ENCODE results near the gene THRSP. TPM values are rescaled to one million over a fixed set of nuclear protein-coding genes. Genes with fewer than 3 reads are reported as not detected.
"Not testable (repeated sequence)": the region's sequence is repeated elsewhere in the genome, so short reads cannot be mapped to it uniquely, and the experiment has no call there.

The THRSP gene
- total RNA-seq (not detected), total RNA-seq (0 to 0.07 (median 0) reads per million in 172 experiments)
- polyA plus RNA-seq (2013, experiment 1 of 2) = not detected
- not detected for polyA plus RNA-seq (2013, experiment 2 of 2)

- no peaks in the 10 kb centered on the region for H3K9me3 Mint-ChIP-seq
- no peaks in the 10 kb centered on the region for H3K27me3 ChIP-seq (ENCODE audit: control insufficient read depth in 1 of 2, insufficient read depth in 2 of 2, low read length in 2 of 2)
- H3K36me3 Mint-ChIP-seq (ENCODE audit: low read depth) = peaks cover 13% of the 10 kb centered on the region
- H3K27me3 Mint-ChIP-seq = no peaks in the 10 kb centered on the region
- peaks cover 5% of the 10 kb centered on the region for H3K36me3 ChIP-seq (ENCODE audit: insufficient read depth, low read length)
- no peak within 1 kb of the TSS for H3K27ac ChIP-seq (ENCODE audit: low read depth in 1 of 2, low read length in 2 of 2)
- DNase-seq (no peak), ATAC-seq (ENCODE audit: poor library complexity) (no peak)
- intact Hi-C loops (cut with DNase I, micrococcal nuclease) = no loop called here
- no peak within 1 kb of the TSS for H3K27ac Mint-ChIP-seq
- no peaks in the 10 kb centered on the region for H3K4me1 ChIP-seq (ENCODE audit: insufficient read depth, low read length)
- H3K4me1 Mint-ChIP-seq (ENCODE audit: low read depth) = no peaks in the 10 kb centered on the region
- POLR2A ChIA-PET = no interaction called here
- H3K4me3 ChIP-seq (ENCODE audit: low read length) = no peak within 1 kb of the TSS
- CTCF ChIA-PET = interaction anchor here (1.6 kb wide), 1 partner anchor 18 kb away, joined by 4 read pairs; no protein-coding TSS in a partner anchor
- H3K9me3 ChIP-seq (ENCODE audit: control insufficient read depth in 1 of 2, insufficient read depth in 1 of 2, low read length in 2 of 2) = no peaks in the 10 kb centered on the region
- TF ChIP-seq CTCF (IDR thresholded peaks at IDR 0.05) = no peak
- no peak within 1 kb of the TSS for H3K4me3 Mint-ChIP-seq
Measured at GRCh38 chr11:78063440-78064181, at the start of gene THRSP. Gene THRSP (plus strand): TSS chr11:78063861. CDS start chr11:78063882, 21 bp downstream.

GRCh38 chr11:78014937-78015520 is 48.6 kb upstream of the THRSP start:
- POLR2A ChIA-PET; H3K36me3 Mint-ChIP-seq (ENCODE audit: low read depth); H3K27me3 ChIP-seq (ENCODE audit: control insufficient read depth in 1 of 2, insufficient read depth in 2 of 2, low read length in 2 of 2); DNase-seq; intact Hi-C loops (cut with DNase I, micrococcal nuclease); H3K36me3 ChIP-seq (ENCODE audit: insufficient read depth, low read length); H3K27ac Mint-ChIP-seq; H3K4me3 ChIP-seq (ENCODE audit: low read length); H3K9me3 Mint-ChIP-seq; H3K4me1 Mint-ChIP-seq (ENCODE audit: low read depth); ATAC-seq (ENCODE audit: poor library complexity); H3K4me3 Mint-ChIP-seq; H3K27ac ChIP-seq (ENCODE audit: low read depth in 1 of 2, low read length in 2 of 2); CTCF ChIA-PET; H3K9me3 ChIP-seq (ENCODE audit: control insufficient read depth in 1 of 2, insufficient read depth in 1 of 2, low read length in 2 of 2); H3K27me3 Mint-ChIP-seq; H3K4me1 ChIP-seq (ENCODE audit: insufficient read depth, low read length): not testable (repeated sequence)

GRCh38 chr11:78015878-78016277 is 47.8 kb upstream of the THRSP start:
- H3K27me3 ChIP-seq (ENCODE audit: control insufficient read depth in 1 of 2, insufficient read depth in 2 of 2, low read length in 2 of 2) = no peaks in the 10 kb centered on the region
- Mint-ChIP-seq H3K9me3 (no peaks in the 10 kb centered on the region), H3K36me3 (ENCODE audit: low read depth) (no peaks in the 10 kb centered on the region), H3K27me3 (peaks cover 6% of the 10 kb centered on the region), H3K4me3 (no peak overlapping the region), H3K4me1 (ENCODE audit: low read depth) (no peaks in the 10 kb centered on the region), H3K27ac (no peak overlapping the region)
- intact Hi-C loops (cut with DNase I, micrococcal nuclease) = no loop called here
- no peak for ATAC-seq (ENCODE audit: poor library complexity)
- H3K9me3 ChIP-seq (ENCODE audit: control insufficient read depth in 1 of 2, insufficient read depth in 1 of 2, low read length in 2 of 2) = no peaks in the 10 kb centered on the region
- DNase-seq = no peak
- POLR2A ChIA-PET = no interaction called here
- CTCF ChIA-PET = no interaction called here
- H3K4me1 ChIP-seq (ENCODE audit: insufficient read depth, low read length) = no peaks in the 10 kb centered on the region
- no peak overlapping the region for H3K4me3 ChIP-seq (ENCODE audit: low read length)
- H3K36me3 ChIP-seq (ENCODE audit: insufficient read depth, low read length) = no peaks in the 10 kb centered on the region
- H3K27ac ChIP-seq (ENCODE audit: low read depth in 1 of 2, low read length in 2 of 2) = no peak overlapping the region
- no peak for TF ChIP-seq CTCF (IDR thresholded peaks at IDR 0.05)

Measured in CD4-positive, alpha-beta T cell (primary cell).